ENCODE data around the gene NNT. TPM values are rescaled to one million over a fixed set of nuclear protein-coding genes. Genes with fewer than 3 reads are reported as not detected.

Gene NNT
- total and polyA plus RNA-seq, 2 of the 8 experiments (the other 6 are each of a cell fraction or from before 2014, with no cell fraction given), result 11.0 to 22.2 TPM

DNA sequence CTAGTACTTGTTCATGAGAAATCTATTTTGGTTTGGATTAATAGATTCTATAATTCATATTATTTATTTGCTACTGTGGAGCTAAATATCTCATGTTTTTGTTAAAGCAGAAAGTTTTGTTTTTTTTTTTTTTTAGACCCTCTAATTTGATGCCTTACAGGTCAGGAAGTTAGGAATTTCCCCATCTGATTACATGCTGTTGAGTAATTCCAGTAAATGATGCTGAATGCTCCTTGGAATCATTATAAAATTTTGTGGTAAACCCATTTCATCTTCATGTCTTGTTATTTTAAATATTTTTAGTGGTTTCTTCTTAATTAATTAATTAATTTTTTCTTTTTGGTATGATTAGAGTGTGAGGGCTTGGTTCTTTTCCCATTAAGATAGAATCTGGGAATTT is 35.6 kb downstream of the NNT start (continued):
- no peak for TF ChIP-seq CHD7 (IDR thresholded peaks at IDR 0.05; ENCODE audit: insufficient replicate concordance, low read length)
